ENCODE results near the gene DTX2.
"Not testable (repeated sequence)": the region's sequence is repeated elsewhere in the genome, so short reads cannot be mapped to it uniquely, and the experiment has no call there.

The DTX2 gene

GRCh38 chr7:76486618-76487017 lies 25.1 kb downstream of the DTX2 start:
- in situ Hi-C loops (cut with HindIII; ENCODE audit: low pct_ligation_motif_present, low sequenced_read_pairs); DNase-seq; H3K36me3 ChIP-seq (replicated peaks); H3K4me3 ChIP-seq (ENCODE audit: low read depth, low read length); H3K27ac ChIP-seq; H3K27me3 ChIP-seq (replicated peaks): not testable (repeated sequence)

GRCh38 chr7:76487969-76488368 lies 26.5 kb downstream of the DTX2 start:
- H3K27ac ChIP-seq; H3K36me3 ChIP-seq (replicated peaks); H3K27me3 ChIP-seq (replicated peaks); H3K4me3 ChIP-seq (ENCODE audit: low read depth, low read length); DNase-seq; in situ Hi-C loops (cut with HindIII; ENCODE audit: low pct_ligation_motif_present, low sequenced_read_pairs): not testable (repeated sequence)

DNA sequence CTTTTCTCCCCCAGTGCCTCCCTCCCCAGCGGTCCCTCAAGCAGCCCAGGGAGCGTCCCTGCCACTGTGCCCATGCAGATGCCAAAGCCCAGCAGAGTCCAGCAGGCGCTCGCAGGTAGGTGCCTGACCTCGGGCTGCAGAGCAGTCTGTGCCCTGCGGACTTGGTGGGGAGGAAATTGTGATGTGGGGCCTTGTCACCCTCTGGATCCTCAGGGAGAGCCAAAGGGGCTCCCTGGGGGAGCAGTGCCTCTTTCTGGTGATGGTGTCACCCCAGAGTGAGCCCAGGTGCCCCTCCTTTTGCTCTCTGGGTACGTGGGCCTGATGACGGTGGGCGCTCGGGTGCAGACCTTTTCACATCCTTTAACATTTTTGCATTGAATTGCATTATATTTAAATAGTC lies 30.6 kb downstream of the DTX2 start:
- DNase-seq; H3K36me3 ChIP-seq (replicated peaks); H3K27me3 ChIP-seq (replicated peaks); in situ Hi-C loops (cut with HindIII; ENCODE audit: low pct_ligation_motif_present, low sequenced_read_pairs); H3K4me3 ChIP-seq (ENCODE audit: low read depth, low read length); H3K27ac ChIP-seq: not testable (repeated sequence)

DNA sequence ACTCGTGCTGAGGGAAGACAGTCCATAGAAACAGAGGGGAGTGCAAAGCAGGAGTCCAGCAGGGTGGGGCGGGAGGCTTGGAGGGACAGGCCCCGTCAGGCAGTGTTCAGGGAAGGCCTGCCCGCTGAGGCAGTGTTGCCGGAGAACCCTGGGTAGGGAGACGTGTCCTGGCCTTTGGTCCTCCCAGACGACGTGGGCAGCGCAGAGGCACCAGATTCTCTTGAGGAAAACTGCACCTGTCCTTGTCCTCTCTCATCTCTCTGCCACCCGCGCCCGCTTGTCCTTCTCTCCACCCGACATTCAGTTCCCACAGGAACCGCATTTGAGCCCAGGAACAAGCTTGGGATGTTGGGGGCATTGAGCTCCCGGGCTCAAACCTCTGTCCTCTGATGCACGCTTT lies 34.2 kb downstream of the DTX2 start:
- H3K4me3 ChIP-seq (ENCODE audit: low read depth, low read length); in situ Hi-C loops (cut with HindIII; ENCODE audit: low pct_ligation_motif_present, low sequenced_read_pairs); DNase-seq: not testable (repeated sequence)

GRCh38 chr7:76497918-76498582 lies 36.5 kb downstream of the DTX2 start:
- not testable (repeated sequence) for H3K27me3 ChIP-seq (replicated peaks)

More for the DNA sequence above, 34.2 kb downstream of the DTX2 start:
- H3K36me3 ChIP-seq (replicated peaks); H3K27me3 ChIP-seq (replicated peaks); H3K27ac ChIP-seq: not testable (repeated sequence)

GRCh38 chr7:76498583-76499200 lies 37.2 kb downstream of the DTX2 start:
- in situ Hi-C loops (cut with HindIII; ENCODE audit: low pct_ligation_motif_present, low sequenced_read_pairs); H3K4me3 ChIP-seq (ENCODE audit: low read depth, low read length); H3K27me3 ChIP-seq (replicated peaks); H3K27ac ChIP-seq; DNase-seq; H3K36me3 ChIP-seq (replicated peaks): not testable (repeated sequence)

More at GRCh38 chr7:76497918-76498582, 36.5 kb downstream of the DTX2 start:
- H3K27ac ChIP-seq; DNase-seq; in situ Hi-C loops (cut with HindIII; ENCODE audit: low pct_ligation_motif_present, low sequenced_read_pairs); H3K4me3 ChIP-seq (ENCODE audit: low read depth, low read length); H3K36me3 ChIP-seq (replicated peaks): not testable (repeated sequence)

DNA sequence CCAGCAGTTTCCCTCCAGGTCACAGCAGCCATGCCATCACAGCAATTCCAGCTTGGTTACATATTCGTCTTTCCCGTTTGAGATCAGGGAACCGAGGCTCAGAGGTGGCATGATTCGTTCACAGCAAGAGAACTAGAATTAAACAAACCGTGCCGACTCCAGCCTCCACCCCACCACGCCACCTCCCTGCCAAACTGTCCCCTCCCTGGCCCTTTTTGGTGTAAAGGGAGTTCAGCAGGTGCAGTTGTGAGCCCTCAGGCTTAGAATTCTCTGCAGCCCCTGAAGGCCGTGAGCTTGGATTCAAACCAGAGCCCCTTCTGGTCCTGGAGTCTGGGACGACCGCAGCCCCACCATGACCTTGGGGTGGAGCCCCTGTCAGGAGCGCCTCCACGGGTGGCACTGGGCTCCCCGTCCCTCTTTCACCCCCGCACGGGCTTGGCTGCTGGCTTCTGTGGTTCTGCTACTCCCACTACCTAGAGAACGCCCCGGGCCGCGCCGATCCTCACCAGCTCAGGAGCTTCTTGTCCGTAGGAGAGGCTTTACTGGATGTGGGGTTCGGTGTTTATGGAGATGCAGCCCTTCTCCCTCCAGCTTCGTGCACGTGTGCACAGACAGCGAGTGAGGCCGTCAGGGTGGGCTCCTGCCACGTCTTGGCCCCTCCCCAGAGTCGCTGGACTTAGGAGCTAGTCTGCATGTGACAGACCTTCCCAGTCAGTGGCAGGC lies 37.9 kb downstream of the DTX2 start:
- H3K27me3 ChIP-seq (replicated peaks); H3K4me3 ChIP-seq (ENCODE audit: low read depth, low read length); DNase-seq; H3K27ac ChIP-seq; H3K36me3 ChIP-seq (replicated peaks); in situ Hi-C loops (cut with HindIII; ENCODE audit: low pct_ligation_motif_present, low sequenced_read_pairs): not testable (repeated sequence)

DNA sequence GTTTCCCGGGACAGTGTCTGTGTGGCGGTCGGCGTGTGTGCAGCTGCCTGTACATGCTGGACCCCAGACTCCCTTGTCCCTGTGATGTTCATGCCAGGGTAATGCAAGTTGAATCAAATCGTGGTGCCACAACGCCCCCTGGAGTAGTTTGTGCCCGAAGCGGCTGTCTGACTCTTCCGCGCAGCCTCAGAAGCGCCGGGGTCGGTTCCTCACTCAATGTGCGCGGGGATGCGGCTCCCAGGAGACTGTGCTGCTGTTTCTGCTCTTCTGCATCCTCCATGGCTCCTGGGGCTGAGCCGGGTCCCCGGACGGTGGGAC lies 38.4 kb downstream of the DTX2 start:
- H3K4me3 ChIP-seq (ENCODE audit: low read depth, low read length); in situ Hi-C loops (cut with HindIII; ENCODE audit: low pct_ligation_motif_present, low sequenced_read_pairs); H3K27me3 ChIP-seq (replicated peaks): not testable (repeated sequence)

GRCh38 chr7:76502224-76502623 lies 40.7 kb downstream of the DTX2 start:
- H3K4me3 ChIP-seq (ENCODE audit: low read depth, low read length); H3K27ac ChIP-seq; H3K27me3 ChIP-seq (replicated peaks); in situ Hi-C loops (cut with HindIII; ENCODE audit: low pct_ligation_motif_present, low sequenced_read_pairs); DNase-seq: not testable (repeated sequence)
- H3K36me3 ChIP-seq (replicated peaks), result peaks cover 12% of the 10 kb centered on the region

More for the DNA sequence above, 38.4 kb downstream of the DTX2 start:
- not testable (repeated sequence) for H3K36me3 ChIP-seq (replicated peaks); DNase-seq; H3K27ac ChIP-seq

GRCh38 chr7:76502836-76503235 lies 41.3 kb downstream of the DTX2 start:
- H3K4me3 ChIP-seq (ENCODE audit: low read depth, low read length); DNase-seq; H3K27ac ChIP-seq; in situ Hi-C loops (cut with HindIII; ENCODE audit: low pct_ligation_motif_present, low sequenced_read_pairs); H3K27me3 ChIP-seq (replicated peaks): not testable (repeated sequence)
- peaks cover 16% of the 10 kb centered on the region for H3K36me3 ChIP-seq (replicated peaks)

DNA sequence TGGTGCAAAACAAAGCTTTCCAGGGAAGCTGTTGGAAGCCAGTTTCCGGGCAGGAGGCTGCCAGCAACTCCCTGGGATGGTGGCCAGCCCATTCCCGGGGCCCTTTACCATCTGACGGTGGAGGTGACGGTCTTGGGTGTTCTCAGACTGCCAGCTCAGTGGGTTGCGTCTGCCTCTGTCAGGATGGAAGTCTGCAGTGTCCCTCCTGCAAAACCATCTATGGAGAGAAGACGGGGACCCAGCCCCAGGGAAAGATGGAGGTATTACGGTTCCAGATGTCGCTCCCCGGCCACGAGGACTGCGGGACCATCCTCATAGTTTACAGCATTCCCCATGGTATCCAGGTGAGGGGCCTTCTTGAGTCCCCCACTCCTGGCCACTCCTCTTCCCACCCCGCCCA lies 41.7 kb downstream of the DTX2 start:
- DNase-seq; H3K27ac ChIP-seq; in situ Hi-C loops (cut with HindIII; ENCODE audit: low pct_ligation_motif_present, low sequenced_read_pairs); H3K27me3 ChIP-seq (replicated peaks); H3K4me3 ChIP-seq (ENCODE audit: low read depth, low read length): not testable (repeated sequence)
- peaks cover 16% of the 10 kb centered on the region for H3K36me3 ChIP-seq (replicated peaks)

GRCh38 chr7:76504351-76505167 lies 43.0 kb downstream of the DTX2 start:
- H3K27me3 ChIP-seq (replicated peaks); H3K4me3 ChIP-seq (ENCODE audit: low read depth, low read length); DNase-seq; H3K27ac ChIP-seq; in situ Hi-C loops (cut with HindIII; ENCODE audit: low pct_ligation_motif_present, low sequenced_read_pairs): not testable (repeated sequence)
- H3K36me3 ChIP-seq (replicated peaks), result peaks cover 16% of the 10 kb centered on the region

All from brain microvascular endothelial cell (primary cell).